Effector memory CD8-positive, alpha-beta T cell (primary cell): ENCODE data around the gene TCHH.
"Not testable (repeated sequence)": the region's sequence is repeated elsewhere in the genome, so short reads cannot be mapped to it uniquely, and the experiment has no call there.

Source experiments
- ATAC-seq: fragments of 150-1000 bp; cut with Tn5 transposase; replicated peaks from 2 replicates; pipeline ENCODE4 v1.10.0; 2021; ENCODE audit warnings: mild to moderate bottlenecking, moderate library complexity
- DNase-seq, 3 experiments: peaks; one replicate each; pipeline ENCODE4 v3.0.0; 2021
- H3K27ac Mint-ChIP-seq, 2 donors: one replicate each; pipeline ENCODE4 v1.8.0; 2022; ENCODE audit warnings: mild to moderate bottlenecking in 2 of 2, mixed read lengths in 2 of 2, moderate library complexity in 2 of 2
- H3K27me3 Mint-ChIP-seq, 2 donors: one replicate each; pipeline ENCODE4 v1.8.0; 2022; ENCODE audit warnings: mixed read lengths in 2 of 2
- H3K36me3 Mint-ChIP-seq: one replicate; pipeline ENCODE4 v1.8.0; 2022; ENCODE audit warnings: mild to moderate bottlenecking, moderate library complexity, mixed read lengths; ENCODE audit not compliant: insufficient read depth
- H3K4me1 Mint-ChIP-seq, 2 donors: one replicate each; pipeline ENCODE4 v1.8.0; 2022; ENCODE audit warnings: low read depth in 2 of 2, mixed read lengths in 2 of 2
- H3K4me3 Mint-ChIP-seq, 2 donors: one replicate each; pipeline ENCODE4 v1.8.0; 2022; ENCODE audit warnings: mild to moderate bottlenecking in 2 of 2, mixed read lengths in 2 of 2, moderate library complexity in 2 of 2
- H3K9me3 Mint-ChIP-seq, 2 donors: one replicate each; pipeline ENCODE4 v1.8.0; 2022; ENCODE audit warnings: mixed read lengths in 2 of 2
- total RNA-seq, 9 experiments: gene quantifications; one replicate each; lab custom pipeline; 2026; lab: John Stamatoyannopoulos, UW

The TCHH gene, protein sequence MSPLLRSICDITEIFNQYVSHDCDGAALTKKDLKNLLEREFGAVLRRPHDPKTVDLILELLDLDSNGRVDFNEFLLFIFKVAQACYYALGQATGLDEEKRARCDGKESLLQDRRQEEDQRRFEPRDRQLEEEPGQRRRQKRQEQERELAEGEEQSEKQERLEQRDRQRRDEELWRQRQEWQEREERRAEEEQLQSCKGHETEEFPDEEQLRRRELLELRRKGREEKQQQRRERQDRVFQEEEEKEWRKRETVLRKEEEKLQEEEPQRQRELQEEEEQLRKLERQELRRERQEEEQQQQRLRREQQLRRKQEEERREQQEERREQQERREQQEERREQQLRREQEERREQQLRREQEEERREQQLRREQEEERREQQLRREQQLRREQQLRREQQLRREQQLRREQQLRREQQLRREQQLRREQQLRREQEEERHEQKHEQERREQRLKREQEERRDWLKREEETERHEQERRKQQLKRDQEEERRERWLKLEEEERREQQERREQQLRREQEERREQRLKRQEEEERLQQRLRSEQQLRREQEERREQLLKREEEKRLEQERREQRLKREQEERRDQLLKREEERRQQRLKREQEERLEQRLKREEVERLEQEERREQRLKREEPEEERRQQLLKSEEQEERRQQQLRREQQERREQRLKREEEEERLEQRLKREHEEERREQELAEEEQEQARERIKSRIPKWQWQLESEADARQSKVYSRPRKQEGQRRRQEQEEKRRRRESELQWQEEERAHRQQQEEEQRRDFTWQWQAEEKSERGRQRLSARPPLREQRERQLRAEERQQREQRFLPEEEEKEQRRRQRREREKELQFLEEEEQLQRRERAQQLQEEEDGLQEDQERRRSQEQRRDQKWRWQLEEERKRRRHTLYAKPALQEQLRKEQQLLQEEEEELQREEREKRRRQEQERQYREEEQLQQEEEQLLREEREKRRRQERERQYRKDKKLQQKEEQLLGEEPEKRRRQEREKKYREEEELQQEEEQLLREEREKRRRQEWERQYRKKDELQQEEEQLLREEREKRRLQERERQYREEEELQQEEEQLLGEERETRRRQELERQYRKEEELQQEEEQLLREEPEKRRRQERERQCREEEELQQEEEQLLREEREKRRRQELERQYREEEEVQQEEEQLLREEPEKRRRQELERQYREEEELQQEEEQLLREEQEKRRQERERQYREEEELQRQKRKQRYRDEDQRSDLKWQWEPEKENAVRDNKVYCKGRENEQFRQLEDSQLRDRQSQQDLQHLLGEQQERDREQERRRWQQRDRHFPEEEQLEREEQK (N-terminal part only)
- total RNA-seq, result 0 to 0.21 (median 0.03) reads per million in 9 experiments

DNA sequence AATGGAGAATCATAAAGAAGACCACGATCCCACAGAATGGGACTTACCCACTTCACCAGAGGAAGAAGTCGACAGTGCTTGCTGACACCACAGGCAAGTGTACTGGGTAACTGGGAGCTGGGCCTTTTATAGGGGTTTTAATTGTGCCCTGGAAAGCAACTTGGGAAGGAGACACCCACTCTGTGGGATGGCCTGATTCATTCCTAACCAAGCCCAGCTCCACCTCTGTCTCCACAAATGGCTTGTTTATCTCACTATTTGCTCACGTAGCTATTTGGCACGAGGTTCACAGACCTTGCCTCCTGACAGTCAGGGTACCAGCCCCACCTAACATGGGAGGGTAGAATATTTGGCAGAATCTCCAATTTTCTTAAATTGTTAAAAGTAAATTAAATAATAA is at the start of gene TCHH:
TSS of gene TCHH (minus strand) at position 101 of the 400 bp plus-strand sequence. CDS start 1,364 bp downstream, outside the sequence.
- Mint-ChIP-seq H3K27me3 (peaks cover 26 to 34% of the 10 kb centered on the region in 2 donors), H3K4me1 (no peaks in the 10 kb centered on the region), H3K27ac (no peak within 1 kb of the TSS), H3K36me3 (no peaks in the 10 kb centered on the region), H3K4me3 (no peak within 1 kb of the TSS), H3K9me3 (no peaks in the 10 kb centered on the region)
- ATAC-seq (no peak), DNase-seq (no peak)

DNA sequence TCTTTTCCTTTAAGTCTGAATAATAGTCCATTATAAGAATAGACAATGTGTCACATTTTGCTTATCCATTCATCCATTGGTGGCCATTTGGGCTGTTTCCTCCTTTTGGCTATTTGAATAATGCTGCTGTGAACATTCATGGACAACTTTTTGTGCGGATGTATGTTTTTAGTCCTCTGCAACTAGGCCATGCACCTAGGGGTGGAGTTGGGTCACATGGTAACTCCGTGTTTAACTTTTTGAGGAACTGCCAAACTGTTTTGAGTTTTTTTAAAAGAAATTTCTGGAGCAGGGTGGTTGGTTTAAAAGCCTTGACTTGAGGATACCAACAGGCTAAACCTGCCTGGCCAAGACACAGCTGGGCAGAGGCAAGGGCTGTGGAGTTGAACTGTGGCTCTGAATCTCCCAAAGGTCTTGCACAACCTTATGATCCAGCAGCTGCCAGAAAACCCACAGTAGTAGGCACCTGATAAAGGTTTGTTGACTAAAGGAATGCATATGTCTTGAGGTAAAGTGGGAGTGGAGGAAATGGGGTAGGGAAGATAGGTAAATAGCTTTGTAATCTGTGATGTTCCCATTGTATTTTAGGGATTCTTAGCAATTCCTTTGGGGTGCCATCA is 49.4 kb upstream of the TCHH start:
- Mint-ChIP-seq H3K4me3 (no peak overlapping the region), H3K27me3 (peaks cover 0 to 38% of the 10 kb centered on the region in 2 donors), H3K9me3 (no peaks in the 10 kb centered on the region), H3K27ac (no peak overlapping the region), H3K36me3 (no peaks in the 10 kb centered on the region), H3K4me1 (peaks cover 0 to 6% of the 10 kb centered on the region in 2 donors)
- ATAC-seq, result no peak
- DNase-seq, result no peak

DNA sequence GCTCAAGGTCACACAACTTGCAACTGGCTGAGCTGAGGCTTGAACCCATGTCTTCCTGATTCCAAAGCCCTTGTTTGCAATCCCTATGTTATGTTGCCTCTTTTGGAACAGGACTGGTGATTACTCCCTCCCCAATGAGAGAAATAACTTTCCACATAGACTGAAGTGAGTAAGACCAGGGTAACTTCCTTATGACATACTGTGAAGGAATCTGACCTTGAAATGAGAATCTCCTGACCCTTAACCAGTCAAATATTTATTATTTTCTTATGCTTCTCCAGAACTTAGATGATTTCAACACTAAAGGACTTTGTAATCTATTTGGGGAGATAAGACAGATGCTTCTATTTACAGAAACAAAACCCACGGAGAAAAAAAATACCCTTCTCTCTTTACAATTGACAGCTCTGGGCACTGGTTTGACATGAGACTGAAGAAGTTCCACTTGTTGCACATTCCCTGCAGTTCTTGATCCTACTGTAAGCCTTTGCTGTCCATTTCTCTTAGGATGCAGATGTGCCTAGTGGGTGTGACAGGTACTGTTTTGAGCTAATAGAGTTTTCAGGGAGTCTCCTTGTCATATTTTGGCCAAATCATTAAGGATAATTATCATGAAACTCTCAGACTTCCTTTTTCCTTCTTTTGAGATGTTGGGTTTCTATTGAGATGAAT is 47.7 kb upstream of the TCHH start:
- H3K27me3 Mint-ChIP-seq, result peaks cover 0 to 31% of the 10 kb centered on the region in 2 donors
- H3K4me3 Mint-ChIP-seq, result no peak overlapping the region
- ATAC-seq (no peak), DNase-seq (no peak)
- no peaks in the 10 kb centered on the region for H3K9me3 Mint-ChIP-seq
- H3K36me3 Mint-ChIP-seq, result no peaks in the 10 kb centered on the region
- no peak overlapping the region for H3K27ac Mint-ChIP-seq
- peaks cover 0 to 6% of the 10 kb centered on the region in 2 donors for H3K4me1 Mint-ChIP-seq

DNA sequence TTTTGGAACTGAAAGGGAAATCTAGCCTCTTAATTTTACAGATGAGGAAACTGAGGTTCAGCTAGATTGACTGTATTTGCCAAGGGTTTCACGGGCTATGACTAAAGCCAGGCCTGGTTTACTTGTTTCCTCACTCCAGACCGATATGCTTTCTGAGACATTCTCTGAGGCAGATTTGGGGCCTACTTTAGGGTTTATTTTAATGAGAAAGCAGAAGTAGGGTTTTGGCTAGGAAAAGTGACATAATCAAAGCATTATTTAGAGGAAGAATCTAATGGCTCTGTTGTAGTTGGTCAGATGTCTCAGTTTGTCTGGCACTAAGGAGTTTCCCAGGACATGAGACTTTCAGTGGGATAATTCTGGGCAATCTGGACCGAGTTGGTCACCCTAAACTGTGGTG is 45.3 kb upstream of the TCHH start:
- no peak overlapping the region for H3K27ac Mint-ChIP-seq
- H3K4me1 Mint-ChIP-seq, result peaks cover 0 to 1% of the 10 kb centered on the region in 2 donors
- no peak for ATAC-seq
- no peak overlapping the region for H3K4me3 Mint-ChIP-seq
- no peaks in the 10 kb centered on the region for H3K36me3 Mint-ChIP-seq
- peaks cover 0 to 15% of the 10 kb centered on the region in 2 donors for H3K27me3 Mint-ChIP-seq
- no peaks in the 10 kb centered on the region for H3K9me3 Mint-ChIP-seq
- no peak for DNase-seq

DNA sequence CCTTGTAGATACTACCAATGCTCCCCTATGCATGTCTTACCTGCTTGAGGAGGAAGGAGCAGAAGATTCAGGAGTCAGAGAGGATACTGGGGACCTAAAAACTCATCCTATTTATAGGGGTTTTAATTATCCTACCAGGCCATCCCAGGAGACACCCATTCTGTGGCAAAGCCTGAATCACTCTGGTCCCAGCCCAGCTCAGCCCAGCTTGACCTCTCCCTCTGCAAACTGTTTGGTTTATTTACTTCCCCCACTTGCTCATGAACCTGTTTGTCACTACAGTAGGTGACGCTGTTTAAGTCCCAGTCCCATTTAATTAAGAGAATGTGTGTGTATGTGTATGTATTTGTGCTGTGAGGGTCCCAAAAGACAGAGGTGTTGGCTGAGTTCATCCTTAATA is 43.9 kb upstream of the TCHH start, which contains the start of gene RPTN:
TSS of gene RPTN (minus strand) at position 85 of the 400 bp plus-strand sequence. CDS start 1,339 bp downstream, outside the sequence.
- Mint-ChIP-seq H3K4me1 (peaks cover 0 to 6% of the 10 kb centered on the region in 2 donors), H3K9me3 (no peaks in the 10 kb centered on the region)
- DNase-seq, result no peak

DNA sequence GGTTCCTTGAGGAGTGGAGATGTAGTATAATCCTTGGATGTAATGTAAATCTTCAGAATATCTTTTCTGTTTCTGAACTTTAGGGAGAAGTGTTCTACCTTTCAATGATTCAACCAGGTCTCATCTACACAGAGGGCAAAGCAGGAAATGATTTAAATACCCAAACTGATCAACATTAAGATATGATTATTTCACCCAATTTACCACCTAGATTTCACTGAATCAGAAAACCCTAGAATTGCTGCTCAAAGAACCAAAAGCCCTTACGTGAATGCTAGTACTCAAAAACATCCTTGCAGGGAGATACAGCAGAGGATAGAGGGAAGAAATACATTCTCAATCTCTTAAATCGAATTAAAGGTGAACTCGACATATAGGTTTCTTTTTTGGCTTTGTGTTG is 38.8 kb upstream of the TCHH start:
- Mint-ChIP-seq H3K4me1 (peaks cover 0 to 6% of the 10 kb centered on the region in 2 donors), H3K36me3 (no peaks in the 10 kb centered on the region), H3K27ac (no peak overlapping the region), H3K27me3 (peaks cover 11 to 32% of the 10 kb centered on the region in 2 donors), H3K9me3 (no peaks in the 10 kb centered on the region), H3K4me3 (no peak overlapping the region)
- DNase-seq, result no peak
- no peak for ATAC-seq

More for the DNA sequence above, 43.9 kb upstream of the TCHH start, which contains the start of gene RPTN:
- no peak within 1 kb of the TSS for H3K4me3 Mint-ChIP-seq
- no peaks in the 10 kb centered on the region for H3K36me3 Mint-ChIP-seq
- H3K27me3 Mint-ChIP-seq, result peaks cover 0 to 4% of the 10 kb centered on the region in 2 donors
- H3K27ac Mint-ChIP-seq, result no peak within 1 kb of the TSS
- no peak for ATAC-seq

DNA sequence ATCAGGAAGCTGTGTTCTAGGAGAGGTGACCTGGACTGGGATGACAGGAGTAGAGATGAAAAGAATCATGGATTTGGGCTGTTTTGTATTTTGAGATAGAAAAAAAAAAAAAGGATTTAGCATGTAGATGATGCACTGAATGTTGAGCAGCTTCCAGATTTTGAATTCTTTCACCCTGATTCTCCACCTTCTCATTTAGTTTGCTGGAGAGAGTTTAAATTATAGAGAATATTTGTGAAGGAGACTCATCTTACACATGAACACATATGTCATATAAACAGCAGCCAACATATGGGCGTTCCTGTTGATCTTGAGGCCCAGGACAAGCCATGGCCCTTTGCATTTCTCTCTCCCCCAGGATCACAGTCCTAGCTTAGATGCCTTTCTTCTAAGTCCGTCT is 36.4 kb upstream of the TCHH start:
- H3K27ac Mint-ChIP-seq, result no peak overlapping the region
- peaks cover 0 to 4% of the 10 kb centered on the region in 2 donors for H3K9me3 Mint-ChIP-seq
- peaks cover 0 to 6% of the 10 kb centered on the region in 2 donors for H3K4me1 Mint-ChIP-seq
- DNase-seq (no peak), ATAC-seq (no peak)
- no peaks in the 10 kb centered on the region for H3K36me3 Mint-ChIP-seq
- no peak overlapping the region for H3K4me3 Mint-ChIP-seq
- H3K27me3 Mint-ChIP-seq, result peaks cover 11 to 32% of the 10 kb centered on the region in 2 donors

DNA sequence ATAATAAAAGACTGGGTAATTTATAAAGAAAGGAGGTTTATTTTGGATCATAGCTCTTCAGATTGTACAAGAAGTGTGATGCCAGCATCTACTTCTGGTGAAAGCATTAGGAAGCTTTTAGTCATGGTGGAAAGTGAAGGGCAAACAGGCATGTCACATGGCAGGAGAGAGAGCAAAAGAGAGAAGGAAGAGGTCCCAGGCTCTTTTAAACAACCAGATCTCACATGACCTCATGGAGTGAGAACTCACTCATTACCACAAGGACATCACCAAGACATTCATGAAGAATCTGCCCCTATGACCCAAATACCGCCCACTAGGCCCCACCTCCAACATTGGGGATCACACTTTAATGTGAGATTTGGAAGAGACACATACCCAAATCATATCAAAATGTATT is 33.7 kb upstream of the TCHH start:
- H3K9me3 Mint-ChIP-seq, result peaks cover 0 to 4% of the 10 kb centered on the region in 2 donors
- no peak for ATAC-seq
- H3K4me3 Mint-ChIP-seq, result no peak overlapping the region
- no peak for DNase-seq
- no peak overlapping the region for H3K27ac Mint-ChIP-seq
- no peaks in the 10 kb centered on the region for H3K36me3 Mint-ChIP-seq
- no peaks in the 10 kb centered on the region for H3K4me1 Mint-ChIP-seq
- peaks cover 23 to 44% of the 10 kb centered on the region in 2 donors for H3K27me3 Mint-ChIP-seq

DNA sequence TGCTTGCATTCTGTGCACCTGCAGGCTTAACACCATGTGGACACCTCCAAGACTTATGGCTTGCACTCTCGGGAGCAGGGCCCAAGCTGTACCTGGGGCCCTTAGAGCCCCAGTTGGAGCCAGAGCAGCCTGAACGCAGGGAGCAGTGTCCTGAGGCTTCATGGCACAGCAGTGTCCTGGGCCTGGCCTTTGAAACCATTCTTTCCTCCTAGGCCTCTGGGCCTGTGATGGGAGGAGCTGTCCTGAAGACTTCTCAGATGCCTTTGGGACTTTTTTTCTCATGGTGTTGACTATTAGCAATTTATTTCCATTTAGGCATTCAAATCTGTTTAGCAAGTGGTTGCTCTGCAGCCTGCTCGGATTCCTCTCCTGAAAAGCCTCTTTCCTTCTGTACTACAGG is 32.8 kb upstream of the TCHH start:
- Mint-ChIP-seq H3K4me3 (no peak overlapping the region), H3K36me3 (no peaks in the 10 kb centered on the region), H3K4me1 (no peaks in the 10 kb centered on the region), H3K27me3 (peaks cover 30 to 40% of the 10 kb centered on the region in 2 donors), H3K9me3 (peaks cover 0 to 4% of the 10 kb centered on the region in 2 donors), H3K27ac (no peak overlapping the region)
- DNase-seq (no peak), ATAC-seq (no peak)

DNA sequence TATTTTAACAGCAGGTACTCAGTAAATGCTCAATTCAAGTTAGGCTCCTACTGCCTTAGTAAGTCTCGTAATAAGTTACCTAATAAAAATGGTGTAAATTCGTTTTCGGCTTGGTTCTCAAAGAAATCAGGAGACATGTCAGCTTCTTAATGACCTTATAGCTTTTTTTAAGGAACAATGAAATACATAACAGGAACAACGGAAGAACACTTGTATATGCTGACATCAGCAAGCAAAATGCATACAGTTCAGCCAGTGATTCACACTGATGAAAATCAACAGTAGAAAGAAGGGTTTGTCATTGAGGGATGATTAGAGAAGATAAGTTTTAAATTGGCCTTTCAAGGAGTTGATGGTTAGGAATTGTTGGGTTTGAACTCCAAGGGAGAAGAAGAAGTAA is 30.5 kb upstream of the TCHH start:
- Mint-ChIP-seq H3K27me3 (peaks cover 20 to 38% of the 10 kb centered on the region in 2 donors), H3K27ac (no peak overlapping the region), H3K9me3 (peaks cover 0 to 4% of the 10 kb centered on the region in 2 donors), H3K4me1 (no peaks in the 10 kb centered on the region), H3K36me3 (no peaks in the 10 kb centered on the region), H3K4me3 (no peak overlapping the region)
- ATAC-seq (no peak), DNase-seq (no peak)

DNA sequence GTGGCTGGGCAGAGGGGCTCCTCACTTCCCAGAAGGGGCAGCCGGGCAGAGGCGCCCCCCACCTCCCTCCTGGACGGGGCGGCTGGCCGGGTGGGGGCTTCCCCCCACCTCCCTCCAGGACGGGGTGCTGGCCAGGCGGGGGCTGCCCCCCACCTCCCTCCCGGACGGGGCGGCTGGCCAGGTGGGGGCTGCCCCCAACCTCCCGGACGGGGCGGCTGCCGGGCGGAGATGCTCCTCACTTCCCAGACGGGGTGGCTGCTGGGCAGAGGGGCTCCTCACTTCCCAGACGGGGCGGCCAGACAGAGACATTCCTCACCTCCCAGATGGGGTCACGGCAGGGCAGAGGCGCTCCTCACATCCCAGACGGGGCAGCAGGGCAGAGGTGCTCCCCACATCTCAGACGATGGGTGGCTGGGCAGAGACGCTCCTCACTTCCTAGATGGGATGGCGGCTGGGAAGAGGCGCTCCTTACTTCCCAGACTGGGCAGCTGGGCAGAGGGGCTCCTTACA is 29.5 kb upstream of the TCHH start:
- not testable (repeated sequence) for H3K27ac Mint-ChIP-seq, DNase-seq, H3K4me1 Mint-ChIP-seq, H3K9me3 Mint-ChIP-seq, H3K4me3 Mint-ChIP-seq, ATAC-seq, H3K36me3 Mint-ChIP-seq
- H3K27me3 Mint-ChIP-seq, result peaks cover 24 to 40% of the 10 kb centered on the region in 2 donors
